Bronchial epithelial cell (primary cell): Measurements from ENCODE around the gene TOM1. TPM values are rescaled to one million over a fixed set of nuclear protein-coding genes. Genes with fewer than 3 reads are reported as not detected.

Source experiments
- DNase-seq: peaks from one replicate; pipeline ENCODE4 v3.0.0-alpha.2; 2010; ENCODE audit warnings: low read depth
- FAIRE-seq: peaks from 2 replicates; lab custom pipeline; 2011; peaks lifted over from hg19 to GRCh38; lab: Jason Lieb, UNC
- H3K27me3 ChIP-seq: 2 replicates; pipeline ENCODE4 v1.5.1; 2011; ENCODE audit warnings: low read length; ENCODE audit not compliant: control insufficient read depth, insufficient read depth
- H3K36me3 ChIP-seq: 2 replicates; pipeline ENCODE4 v1.5.1; 2011; ENCODE audit warnings: low read length; ENCODE audit not compliant: control insufficient read depth, insufficient read depth
- H3K4me3 ChIP-seq: 2 replicates; pipeline ENCODE4 v1.5.1; 2011; ENCODE audit warnings: mild to moderate bottlenecking, low read depth, low read length, control low read depth
- total RNA-seq: library from RNA; depleted of rRNA; stranded (reverse); fragments of >200 nt; gene quantifications from 2 replicates; pipeline ENCODE4 v1.2.1, GENCODE V29; 2014
- TF ChIP-seq, protein P1 (sequence below): IDR thresholded peaks from 2 replicates; pipeline ENCODE4 v1.5.1; 2011; ENCODE audit warnings: mild to moderate bottlenecking, moderate library complexity, low read length, control low read depth, inconsistent platforms; ENCODE audit not compliant: insufficient read depth, severe bottlenecking

TOM1 gene
- total RNA-seq, 1 donor from 2014 or later, result 22.6 TPM

- peaks cover 2% of the 10 kb centered on the region for H3K36me3 ChIP-seq
- DNase-seq, result no peak
- FAIRE-seq, result no peak
- no peak overlapping the region for H3K4me3 ChIP-seq
- no peaks in the 10 kb centered on the region for H3K27me3 ChIP-seq
- TF ChIP-seq, protein P1, sequence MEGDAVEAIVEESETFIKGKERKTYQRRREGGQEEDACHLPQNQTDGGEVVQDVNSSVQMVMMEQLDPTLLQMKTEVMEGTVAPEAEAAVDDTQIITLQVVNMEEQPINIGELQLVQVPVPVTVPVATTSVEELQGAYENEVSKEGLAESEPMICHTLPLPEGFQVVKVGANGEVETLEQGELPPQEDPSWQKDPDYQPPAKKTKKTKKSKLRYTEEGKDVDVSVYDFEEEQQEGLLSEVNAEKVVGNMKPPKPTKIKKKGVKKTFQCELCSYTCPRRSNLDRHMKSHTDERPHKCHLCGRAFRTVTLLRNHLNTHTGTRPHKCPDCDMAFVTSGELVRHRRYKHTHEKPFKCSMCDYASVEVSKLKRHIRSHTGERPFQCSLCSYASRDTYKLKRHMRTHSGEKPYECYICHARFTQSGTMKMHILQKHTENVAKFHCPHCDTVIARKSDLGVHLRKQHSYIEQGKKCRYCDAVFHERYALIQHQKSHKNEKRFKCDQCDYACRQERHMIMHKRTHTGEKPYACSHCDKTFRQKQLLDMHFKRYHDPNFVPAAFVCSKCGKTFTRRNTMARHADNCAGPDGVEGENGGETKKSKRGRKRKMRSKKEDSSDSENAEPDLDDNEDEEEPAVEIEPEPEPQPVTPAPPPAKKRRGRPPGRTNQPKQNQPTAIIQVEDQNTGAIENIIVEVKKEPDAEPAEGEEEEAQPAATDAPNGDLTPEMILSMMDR, result no peak
Observed at GRCh38 chr22:35386670-35387288, 87.1 kb downstream of the TOM1 start.

DNA sequence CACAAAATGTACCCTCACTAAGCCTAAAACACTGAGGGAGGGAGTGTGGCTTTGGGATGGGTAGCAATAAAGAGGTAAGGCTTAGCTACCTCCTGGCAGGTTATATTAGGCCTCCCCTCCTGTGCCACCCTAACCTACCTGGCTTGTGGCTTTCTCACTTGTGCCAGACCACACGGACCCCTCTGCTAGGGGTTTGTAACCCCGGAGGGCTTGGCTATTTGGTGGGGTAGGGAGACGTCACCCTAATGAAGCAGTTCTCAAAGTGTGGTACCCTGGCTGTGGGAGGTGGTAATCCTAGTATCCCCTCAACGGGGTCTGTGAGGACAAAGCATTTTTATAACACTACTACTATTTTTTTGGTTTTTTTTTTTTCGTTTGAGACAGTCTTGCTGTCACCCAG is 91.2 kb downstream of the TOM1 start:
- no peak overlapping the region for H3K4me3 ChIP-seq
- no peaks in the 10 kb centered on the region for H3K27me3 ChIP-seq
- peaks cover 2% of the 10 kb centered on the region for H3K36me3 ChIP-seq
- DNase-seq, result no peak
- no peak for FAIRE-seq
- TF ChIP-seq, protein P1, result no peak

- no peaks in the 10 kb centered on the region for H3K27me3 ChIP-seq
- TF ChIP-seq, protein P1, result no peak
- DNase-seq (no peak), FAIRE-seq (no peak)
- no peaks in the 10 kb centered on the region for H3K36me3 ChIP-seq
- no peak overlapping the region for H3K4me3 ChIP-seq
Observed at GRCh38 chr22:35392357-35392756, 92.7 kb downstream of the TOM1 start.

DNA sequence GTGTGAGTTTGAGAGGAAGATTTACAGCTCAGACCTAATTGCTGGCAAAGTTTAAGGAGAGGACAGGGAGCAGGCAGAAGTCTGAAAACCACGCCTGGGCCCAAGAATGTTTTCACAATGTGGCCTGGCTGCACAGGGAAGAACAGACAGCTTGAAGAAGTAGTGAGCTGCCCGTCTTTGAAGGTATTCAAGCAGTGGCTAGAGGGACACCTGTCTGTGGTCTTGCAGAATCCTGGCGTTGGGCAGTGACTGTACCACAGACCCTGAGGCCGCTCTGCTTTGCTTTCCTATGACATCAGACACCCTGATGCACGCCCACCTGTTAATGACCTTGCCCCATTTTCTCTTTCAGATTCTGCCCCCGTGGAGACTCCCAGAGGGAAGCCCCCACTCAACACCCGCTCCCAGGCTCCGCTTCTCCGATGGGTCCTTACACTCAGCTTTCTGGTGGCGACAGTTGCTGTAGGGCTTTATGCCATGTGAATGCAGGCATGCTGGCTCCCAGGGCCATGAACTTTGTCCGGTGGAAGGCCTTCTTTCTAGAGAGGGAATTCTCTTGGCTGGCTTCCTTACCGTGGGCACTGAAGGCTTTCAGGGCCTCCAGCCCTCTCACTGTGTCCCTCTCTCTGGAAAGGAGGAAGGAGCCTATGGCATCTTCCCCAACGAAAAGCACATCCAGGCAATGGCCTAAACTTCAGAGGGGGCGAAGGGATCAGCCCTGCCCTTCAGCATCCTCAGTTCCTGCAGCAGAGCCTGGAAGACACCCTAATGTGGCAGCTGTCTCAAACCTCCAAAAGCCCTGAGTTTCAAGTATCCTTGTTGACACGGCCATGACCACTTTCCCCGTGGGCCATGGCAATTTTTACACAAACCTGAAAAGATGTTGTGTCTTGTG is 93.7 kb downstream of the TOM1 start:
- TF ChIP-seq, protein P1, result no peak
- DNase-seq (no peak), FAIRE-seq (no peak)
- Histone ChIP-seq H3K27me3 (no peaks in the 10 kb centered on the region), H3K4me3 (no peak overlapping the region), H3K36me3 (no peaks in the 10 kb centered on the region)

DNA sequence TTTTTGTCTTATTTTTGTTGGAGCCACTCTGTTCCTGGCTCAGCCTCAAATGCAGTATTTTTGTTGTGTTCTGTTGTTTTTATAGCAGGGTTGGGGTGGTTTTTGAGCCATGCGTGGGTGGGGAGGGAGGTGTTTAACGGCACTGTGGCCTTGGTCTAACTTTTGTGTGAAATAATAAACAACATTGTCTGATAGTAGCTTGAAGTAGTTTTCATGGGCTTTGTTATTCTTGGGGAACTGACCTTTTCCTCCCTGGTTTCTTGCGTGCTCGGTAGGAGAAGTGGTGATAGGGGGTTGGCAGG is 94.3 kb downstream of the TOM1 start:
- no peaks in the 10 kb centered on the region for H3K27me3 ChIP-seq
- no peak for DNase-seq
- H3K36me3 ChIP-seq, result no peaks in the 10 kb centered on the region
- FAIRE-seq, result no peak
- no peak overlapping the region for H3K4me3 ChIP-seq
- TF ChIP-seq, protein P1, result no peak
